Measurements from ENCODE around the gene MICAL2. TPM values are rescaled to one million over a fixed set of nuclear protein-coding genes. Genes with fewer than 3 reads are reported as not detected.

MICAL2 gene
- total and polyA plus RNA-seq, 2 of the 8 experiments (the other 6 are each of a cell fraction or from before 2014, with no cell fraction given) = 1.3 to 4.1 TPM

- no peak for TF ChIP-seq CHD7 (IDR thresholded peaks at IDR 0.05; ENCODE audit: insufficient replicate concordance, low read length)
- no peak for TF ChIP-seq EZH2 (IDR thresholded peaks at IDR 0.05; ENCODE audit: low read depth, low read length, severe bottlenecking)
- no peak for TF ChIP-seq CTCF (IDR thresholded peaks at IDR 0.05; ENCODE audit: control extremely low read depth in 1 of 3, insufficient read depth in 1 of 3, low read depth in 1 of 3, low read length in 3 of 3)
- TF ChIP-seq HDAC2 (IDR thresholded peaks at IDR 0.05; ENCODE audit: borderline replicate concordance in 1 of 2, low read depth in 2 of 2, low read length in 2 of 2) = no peak
- no peak for TF ChIP-seq SP4 (IDR thresholded peaks at IDR 0.05; ENCODE audit: low read length)
- no peak for TF ChIP-seq RBBP5 (IDR thresholded peaks at IDR 0.05; ENCODE audit: borderline replicate concordance, low read depth, low read length)
- TF ChIP-seq HDAC6 (IDR thresholded peaks at IDR 0.05; ENCODE audit: low read depth, low read length) = no peak
Measured at GRCh38 chr11:12160680-12161079, 50.3 kb downstream of the MICAL2 start (continued).

Measured in H1 (cell line).